DMS79 (cell line): ENCODE measurements around the gene FOXJ1.

Experiments used
- DNase-seq: peaks from one replicate; lab custom pipeline; 2025; lab: John Stamatoyannopoulos, UW

FOXJ1 gene

DNA sequence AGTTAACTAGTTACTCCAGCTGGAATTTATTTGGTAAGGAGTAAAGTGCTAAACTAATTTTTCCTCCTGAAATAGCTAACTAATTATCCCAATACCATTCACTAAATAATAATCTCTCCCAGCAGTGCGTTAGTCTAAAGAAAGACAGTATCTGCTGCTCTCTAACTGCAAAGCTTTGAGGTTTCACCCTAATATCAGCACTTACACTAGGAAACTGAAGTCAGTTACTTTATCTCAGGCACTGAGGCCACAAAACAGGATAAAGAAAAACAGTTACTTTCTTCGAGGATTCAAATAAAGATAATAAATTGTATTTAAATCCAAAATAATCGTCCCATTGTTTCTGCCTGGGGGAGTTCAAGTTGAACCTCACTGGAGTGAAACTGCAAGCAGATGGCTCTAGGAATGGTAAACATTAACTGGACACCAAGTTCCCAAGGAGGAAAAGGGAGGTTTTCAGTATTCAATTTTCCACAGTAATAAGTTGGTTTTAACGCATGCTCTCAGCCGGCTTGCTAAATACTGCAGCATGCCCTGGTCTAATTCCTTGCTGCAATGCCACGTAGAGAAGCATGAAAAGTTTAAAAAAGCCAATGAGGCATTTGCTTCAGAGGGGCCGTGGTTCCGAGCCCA lies 20.0 kb upstream of the FOXJ1 start:
- DNase-seq = no peak

- no peak for DNase-seq
Measured at GRCh38 chr17:76159157-76159556, 18.1 kb upstream of the FOXJ1 start.

DNA sequence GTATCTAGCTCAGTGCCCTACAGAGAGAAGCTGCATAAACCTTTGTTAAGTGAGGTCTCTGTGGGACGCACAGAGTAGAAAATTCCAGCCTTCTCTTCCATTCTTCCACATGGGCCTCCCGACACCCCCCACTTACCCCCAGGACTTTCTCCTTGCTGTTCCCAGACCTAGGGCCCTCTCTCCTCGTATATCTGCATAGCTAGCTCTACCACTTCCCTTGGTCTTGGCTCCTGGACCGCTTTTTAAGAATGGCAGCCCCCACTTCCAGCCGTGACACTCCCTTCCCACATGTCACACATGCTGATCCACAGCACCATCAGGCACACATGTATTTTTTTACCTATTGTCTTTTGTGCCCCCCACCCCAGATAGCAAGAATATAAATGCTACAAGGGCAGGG lies 16.7 kb upstream of the FOXJ1 start:
- DNase-seq = no peak

DNA sequence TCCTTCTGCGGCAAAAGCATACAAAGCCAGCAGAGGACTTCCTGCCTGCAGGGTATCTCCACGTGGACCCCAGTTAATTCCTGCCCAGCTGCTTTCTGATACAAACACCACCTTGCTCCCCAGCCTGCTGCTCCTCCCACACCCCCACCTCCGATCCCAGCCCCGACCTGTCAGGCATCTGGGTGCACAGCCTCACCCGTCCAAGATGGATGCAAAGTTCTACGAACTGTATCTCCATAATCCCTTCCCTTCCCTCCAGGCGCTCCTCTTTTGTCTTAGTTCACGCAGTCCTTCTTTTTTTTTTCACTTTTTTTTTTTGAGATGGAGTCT lies 15.6 kb upstream of the FOXJ1 start:
- DNase-seq = no peak

DNA sequence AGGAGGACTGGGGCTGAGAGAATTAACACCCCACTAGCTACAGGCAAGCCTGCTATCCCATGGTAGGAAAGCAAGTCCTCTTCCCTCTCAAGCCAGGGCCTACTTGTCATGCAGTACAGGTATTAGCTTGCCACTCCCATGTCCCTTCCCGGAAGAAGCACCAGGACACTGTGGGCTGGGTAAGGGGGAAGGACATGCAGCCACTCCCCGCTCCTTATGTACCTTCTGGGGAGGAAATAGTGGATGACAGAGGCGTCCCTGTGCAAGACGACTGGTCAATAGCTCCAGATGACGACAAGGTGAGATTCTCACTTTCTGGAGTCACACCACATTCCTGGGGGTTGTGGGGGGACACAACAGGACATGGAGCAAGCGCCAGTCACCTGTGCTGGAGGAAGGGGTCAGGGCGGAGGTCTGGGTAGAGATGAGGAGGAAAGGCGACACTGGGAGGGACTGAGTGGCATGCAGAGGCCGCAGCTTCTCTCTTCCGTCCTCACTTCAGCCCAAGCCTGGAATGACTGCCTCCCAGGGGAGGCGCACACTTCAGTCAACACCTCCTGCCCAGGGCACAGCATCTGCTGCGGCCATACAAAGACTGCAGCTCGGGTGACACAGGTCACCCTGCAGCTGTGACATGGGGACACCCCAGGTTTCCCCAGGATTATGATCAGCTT lies 15.1 kb upstream of the FOXJ1 start:
- no peak for DNase-seq

DNA sequence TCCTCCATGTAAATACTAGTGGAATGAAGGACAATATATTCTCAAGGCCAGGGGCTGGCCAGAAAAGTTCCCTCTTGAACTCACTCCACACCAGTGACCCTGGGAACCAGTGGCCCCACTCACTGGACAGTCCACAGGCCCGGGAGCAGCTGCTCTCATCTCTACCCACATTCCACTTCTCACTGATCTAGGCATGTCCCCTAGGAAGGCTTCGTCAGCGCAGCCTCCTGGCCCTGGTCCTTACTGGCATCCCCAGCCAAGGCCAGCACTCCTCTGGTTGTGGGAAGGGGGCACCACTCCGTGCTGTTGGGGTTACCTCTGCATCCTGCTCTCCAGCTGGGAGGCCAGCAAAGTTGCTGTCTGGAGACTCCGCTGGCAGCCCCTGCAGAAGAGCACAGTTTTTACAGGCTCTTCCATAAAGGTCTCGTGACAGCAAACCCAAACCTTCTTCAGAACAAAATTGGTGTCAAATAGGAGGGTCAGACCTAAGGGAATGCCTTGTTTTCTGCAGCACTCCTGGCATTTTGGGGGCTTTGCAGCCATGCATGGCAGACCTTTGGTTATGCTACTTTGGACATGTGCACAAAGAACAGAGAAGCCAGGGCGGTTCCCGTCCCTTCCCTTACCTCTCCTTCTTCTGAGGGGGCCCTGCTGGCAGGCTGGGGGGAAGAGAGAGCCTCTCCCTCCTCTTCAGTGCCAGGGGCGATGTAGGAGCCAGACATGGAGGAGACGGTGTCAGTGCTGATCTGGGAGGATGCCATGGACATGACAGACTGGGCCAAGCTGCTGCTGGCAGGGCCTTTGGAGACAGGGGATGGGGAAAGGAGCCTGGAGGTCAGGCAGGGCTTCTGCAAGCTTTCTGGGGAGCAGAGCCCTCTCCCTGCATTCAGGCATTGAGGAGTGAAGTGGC lies 14.1 kb upstream of the FOXJ1 start:
- DNase-seq = no peak

DNA sequence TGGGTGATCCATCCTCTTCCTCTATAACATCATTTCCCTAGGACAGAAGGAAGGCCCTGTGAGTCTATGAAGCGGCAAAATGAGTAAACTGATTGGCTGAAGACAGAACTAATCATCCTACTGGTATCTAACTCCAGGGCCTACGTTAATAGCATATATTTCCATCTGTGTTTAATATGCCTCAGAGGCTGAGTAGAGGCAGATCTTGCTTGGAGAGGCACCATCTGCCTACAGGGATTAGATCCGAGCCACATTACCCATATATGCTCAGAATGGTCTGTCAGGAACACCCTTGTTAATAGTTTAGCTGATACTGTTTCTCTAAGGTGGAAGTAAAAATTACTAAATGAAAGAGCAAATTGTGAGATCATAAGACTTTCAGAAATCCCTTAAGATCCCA lies 13.2 kb upstream of the FOXJ1 start:
- no peak for DNase-seq

DNA sequence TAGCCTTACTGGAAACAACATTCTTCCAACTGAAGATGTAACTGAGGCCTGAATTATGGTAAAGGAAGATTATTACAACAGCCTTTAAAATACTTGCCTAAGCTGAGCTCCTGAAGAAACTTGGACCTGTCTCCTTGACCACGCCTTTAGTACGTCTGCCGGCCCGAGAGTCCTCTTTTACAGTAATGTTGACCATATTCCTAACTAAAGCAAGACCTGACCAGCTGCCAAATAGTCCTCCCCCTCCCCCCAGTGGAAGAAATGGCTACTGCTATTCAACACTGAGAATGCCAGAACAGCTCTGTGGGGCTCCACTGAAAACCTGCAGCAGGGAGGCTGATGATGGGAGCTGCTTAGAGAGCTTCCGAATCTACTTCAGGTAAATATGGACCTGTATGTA lies 12.6 kb upstream of the FOXJ1 start:
- DNase-seq = no peak

DNA sequence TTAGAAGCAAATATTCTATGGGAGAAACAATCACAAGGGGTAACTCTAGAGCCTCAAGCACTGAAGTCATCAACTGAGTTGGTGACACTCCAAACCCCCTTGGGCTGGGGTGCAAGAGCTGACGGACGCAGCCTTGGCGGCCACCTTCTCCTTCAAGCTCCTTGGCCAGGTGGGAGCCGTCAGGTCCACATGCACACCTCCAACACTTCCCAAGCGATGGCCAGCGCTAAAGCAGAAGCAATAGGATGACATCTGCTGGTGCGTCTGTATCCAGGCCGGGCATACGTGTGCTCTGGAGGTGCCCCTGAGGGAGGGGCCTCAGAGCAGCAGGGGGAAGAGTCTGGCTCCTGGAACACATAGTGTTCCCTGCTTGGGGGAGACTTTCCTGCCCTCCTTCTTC lies 12.2 kb upstream of the FOXJ1 start:
- no peak for DNase-seq

DNA sequence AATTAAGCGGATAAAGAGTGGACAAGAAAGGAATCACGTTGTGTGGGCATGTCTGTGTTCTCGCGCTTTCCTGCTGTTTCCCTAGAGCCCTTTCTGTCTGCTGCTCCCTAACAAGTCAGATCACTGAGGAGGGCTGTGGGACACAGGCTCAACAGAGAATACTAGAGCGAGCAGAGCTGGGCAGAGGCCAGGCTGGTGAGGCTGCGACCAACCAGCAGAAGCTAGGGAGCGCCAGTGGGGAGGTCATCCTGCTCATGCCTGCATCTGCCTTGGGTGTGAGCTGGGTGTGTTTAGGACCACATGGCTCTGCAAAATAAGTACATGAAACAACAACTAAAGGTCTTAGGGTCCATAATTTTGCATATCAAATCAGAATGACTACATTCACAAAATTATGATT lies 11.5 kb upstream of the FOXJ1 start:
- no peak for DNase-seq

DNA sequence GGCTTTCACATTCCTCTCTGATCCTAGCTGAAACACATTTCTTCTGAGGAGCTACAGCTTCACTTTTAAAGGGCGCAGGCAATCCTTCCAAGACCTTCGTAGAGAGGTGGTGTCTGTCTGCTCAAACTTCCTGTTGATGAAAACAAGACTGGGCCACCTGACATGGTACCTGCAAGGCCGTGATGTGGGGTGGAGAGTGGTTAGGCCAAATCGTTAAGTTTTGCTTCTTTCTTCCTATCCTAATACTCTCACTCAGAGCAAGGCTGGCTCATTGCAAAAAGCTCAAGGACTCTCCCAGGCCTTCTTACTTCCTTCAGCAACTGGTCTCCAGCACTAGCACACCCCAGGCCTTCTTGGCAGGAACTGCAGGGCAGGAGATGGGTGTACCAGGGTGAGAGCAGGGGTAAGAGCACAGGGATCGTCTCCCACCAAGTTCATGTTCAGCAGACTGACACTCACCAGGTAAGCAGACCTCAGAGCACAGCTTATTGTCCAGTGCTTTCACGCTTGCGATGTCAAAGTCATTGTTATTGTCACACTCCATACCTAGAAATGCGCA lies 10.9 kb upstream of the FOXJ1 start:
- DNase-seq = no peak

- DNase-seq = no peak
Measured at GRCh38 chr17:76150712-76151622, 9.9 kb upstream of the FOXJ1 start.

DNA sequence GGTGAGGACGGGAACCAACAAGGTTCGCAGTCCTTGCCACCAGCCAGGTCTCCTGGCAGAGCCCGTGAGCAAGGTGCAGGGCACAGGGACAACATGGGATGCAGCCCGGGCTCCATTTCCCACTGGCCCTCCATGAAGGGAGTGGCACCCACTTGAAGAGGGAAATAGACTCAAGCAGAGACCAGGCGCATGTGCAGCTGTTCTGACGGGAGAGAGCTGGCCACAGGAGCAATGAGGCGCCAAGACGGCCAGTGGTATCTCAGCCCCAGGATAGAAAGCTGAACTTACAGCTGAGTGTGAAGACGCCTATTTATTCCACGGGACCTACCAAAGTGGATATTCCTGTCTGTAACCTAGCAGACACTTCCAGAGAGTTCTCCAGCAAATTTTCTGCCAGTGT lies 8.2 kb upstream of the FOXJ1 start:
- DNase-seq = no peak

GRCh38 chr17:76148015-76148326 lies 6.9 kb upstream of the FOXJ1 start:
- DNase-seq = no peak

- DNase-seq = peak; percentile 16
Measured at GRCh38 chr17:76147211-76148014, 6.4 kb upstream of the FOXJ1 start.

DNA sequence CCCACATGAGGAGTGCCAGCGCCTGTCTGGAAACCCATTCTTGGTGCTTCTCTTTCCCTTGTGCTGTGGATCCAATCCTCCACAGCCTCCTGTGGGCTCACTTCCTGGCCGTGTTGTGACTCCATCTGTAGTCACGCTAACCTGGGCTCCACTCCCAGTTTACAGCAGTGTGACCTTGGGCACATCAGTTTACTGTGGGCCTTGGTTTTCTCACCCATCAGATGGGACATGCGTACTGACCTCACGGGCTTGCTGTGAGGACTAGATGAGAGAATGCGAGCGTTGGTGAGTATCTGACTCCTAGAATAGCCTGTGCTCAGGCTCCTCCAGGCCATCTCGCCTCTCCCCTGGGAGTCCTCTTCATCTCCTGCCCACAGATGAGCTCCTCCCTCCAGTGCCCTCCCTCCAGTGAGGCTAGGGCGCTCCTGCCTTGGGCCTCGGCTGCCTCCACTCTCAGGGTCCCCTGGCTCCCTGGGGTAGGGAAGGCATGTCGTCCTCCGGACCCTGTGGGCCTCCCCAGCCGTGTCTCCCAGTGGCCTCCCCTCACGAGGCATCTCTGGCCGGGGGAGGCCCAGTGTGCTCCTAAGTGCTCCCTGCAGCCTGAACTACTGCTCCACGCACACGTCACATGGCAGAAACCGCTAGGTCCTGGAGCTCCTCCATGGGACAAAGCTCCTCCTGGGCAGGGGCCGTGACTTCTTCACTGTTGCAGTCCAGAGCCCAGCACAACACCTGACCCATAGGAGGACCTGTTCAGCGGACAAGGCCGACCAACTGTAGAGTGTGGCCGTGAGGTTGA lies 5.2 kb upstream of the FOXJ1 start:
- no peak for DNase-seq

DNA sequence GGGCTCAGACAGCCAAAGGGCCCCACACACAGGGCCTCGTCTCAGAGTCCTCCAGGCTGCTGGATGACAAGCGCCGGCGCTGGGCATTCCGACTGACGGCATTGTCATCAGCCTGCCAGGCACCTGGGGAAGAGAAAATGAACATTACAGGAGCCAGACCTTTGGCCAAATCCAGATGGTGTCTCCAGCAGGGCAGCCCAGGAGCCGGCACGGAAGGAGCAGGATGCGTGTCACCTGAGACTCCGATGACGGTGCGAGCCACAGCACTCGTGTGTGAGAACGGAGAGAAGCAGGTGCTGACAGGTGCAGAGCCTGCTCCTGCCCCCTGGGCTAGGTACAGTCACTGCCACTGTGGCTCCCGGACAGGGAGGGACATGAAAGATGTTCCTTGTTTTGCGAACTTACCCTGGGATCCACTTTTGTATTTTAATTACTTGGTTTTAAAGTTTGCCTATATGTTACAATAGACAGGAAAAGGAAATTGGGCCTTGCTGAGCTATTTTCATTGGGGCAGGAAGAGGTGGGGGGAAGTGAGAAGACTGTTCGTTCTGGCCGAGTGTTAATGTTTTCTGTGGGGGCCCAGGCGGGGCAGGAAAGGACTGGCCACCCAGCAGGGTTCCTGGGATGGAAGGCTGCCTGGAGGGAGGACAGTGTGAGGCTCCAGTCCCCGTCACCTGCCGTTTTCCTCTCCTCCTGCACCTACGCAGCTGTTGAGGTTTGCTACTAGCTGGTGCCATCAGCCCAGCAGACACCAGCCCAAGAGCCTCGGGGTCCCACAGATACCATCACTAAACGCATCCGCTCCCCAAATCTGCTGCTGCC lies 4.4 kb upstream of the FOXJ1 start:
- DNase-seq = no peak

DNA sequence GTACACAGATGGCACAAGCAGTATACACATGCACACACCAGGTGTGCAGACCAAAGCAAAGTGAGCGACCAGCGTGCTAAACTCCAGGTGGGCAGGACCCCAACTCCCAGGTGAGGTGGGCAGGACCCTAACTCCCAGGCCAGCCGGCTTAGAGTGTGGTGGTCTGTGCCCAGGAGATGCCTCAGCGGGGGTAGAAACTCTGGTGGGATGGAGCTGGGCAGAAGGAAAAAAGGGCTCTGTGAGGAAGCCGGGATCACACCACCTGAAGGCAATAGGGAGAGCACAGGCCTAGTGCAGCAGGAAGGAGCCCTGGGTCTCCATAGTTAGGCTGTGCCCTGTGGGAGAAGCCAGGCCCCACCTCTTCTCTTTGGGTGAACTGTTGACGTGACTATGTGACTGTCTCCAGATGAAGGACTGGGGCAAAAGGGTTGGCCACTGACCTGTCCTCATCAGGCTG lies 1.6 kb upstream of the FOXJ1 start:
- DNase-seq = no peak

DNA sequence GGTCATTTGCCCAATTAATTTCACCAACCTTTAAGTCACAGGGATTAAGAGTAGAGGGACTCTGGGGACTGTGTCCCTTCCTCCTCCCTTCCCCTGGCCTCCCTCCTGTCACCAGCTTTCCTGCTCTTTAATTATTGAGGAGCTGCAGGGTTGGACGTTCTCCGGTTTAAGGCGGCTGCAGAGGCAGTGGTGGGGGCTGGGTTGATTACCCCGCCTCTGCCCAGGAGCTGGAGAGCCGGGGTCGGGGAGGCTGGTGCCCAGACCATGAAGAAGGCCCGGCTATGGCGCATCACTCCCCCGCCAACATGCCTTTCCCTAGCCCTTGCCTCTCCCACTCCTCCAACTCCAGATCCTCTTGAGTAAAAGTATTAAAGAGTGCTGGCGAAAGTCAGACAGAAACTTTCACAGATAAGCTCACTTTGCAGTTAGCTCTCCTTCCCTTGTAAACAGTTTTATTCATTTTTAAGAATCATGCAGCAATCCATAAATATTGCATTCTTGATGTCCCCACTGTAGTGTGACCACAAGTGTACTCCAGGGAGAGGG lies 1.1 kb upstream of the FOXJ1 start:
- DNase-seq = no peak
